ENCODE data around the gene DGKA. TPM values are rescaled to one million over a fixed set of nuclear protein-coding genes. Genes with fewer than 3 reads are reported as not detected.
A peak's percentile ranks its signal among the peaks of the same experiment; 100 is the strongest.

The DGKA gene
- total and polyA plus RNA-seq, 2 of the 13 experiments (the other 11 are each of a cell fraction or from before 2014, with no cell fraction given): 2.4 to 5.4 TPM

DNA sequence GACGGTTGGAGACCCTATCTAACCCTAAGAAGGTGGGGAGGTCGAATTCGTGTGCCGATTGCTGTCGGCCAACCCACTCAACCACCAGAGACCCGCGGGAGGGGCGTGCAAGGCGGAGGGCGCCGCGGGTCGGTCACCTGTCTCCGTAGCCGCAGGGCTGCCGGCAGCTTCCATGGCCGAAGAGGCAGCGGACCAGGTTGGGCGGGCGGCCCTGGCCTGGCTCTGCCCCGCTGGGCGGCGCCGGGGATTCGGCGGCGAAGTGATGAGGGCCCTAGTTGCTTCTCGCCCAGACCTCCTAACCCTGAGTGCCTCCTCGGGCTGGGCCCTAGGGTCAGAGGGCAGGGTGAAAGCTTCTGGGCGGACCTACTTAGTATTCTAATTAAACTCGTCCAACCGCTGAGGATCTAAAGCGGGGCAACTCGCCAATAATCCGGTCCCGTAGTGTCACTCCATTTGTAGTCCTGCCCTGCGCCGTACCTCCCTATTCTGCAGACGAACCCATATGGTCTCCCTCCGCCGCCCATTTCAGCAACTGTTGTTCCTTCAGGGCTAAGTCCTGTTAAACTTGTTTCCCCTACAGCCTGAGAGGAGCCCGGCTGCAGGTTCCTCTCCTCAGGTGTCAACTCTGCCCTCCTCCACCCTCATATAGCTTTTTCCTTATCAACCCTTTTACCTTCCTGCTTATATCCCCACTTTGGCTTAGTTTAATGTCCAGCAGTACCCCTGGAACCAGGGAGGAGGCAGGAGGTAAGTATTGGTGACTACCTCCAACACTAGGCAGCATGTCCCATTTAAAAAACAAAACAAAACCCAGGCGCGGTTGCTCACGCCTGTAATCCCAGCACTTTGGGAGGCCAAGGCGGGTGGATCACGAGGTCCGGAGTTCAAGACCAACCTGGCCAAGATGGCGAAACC, 3.1 kb upstream of the DGKA start, which contains the start of gene PYM1:
TSS of gene PYM1 (minus strand) at position 307 of the 915 bp plus-strand sequence. CDS start at position 174, 133 bp downstream.
- intact Hi-C loops (cut with micrococcal nuclease; ENCODE audit: unreplicated experiment): loop anchor here (1.0 kb wide), 2 partner anchors 99 to 111 kb away; partner anchors contain the start of genes DNAJC14 and SARNP
- 0% methylated on average over 18 of the region's 49 CpGs for whole genome bisulfite sequencing (ENCODE audit: low lambda C conversion rate)
- peak; percentile 56; the same call in 1 of the 2 replicates for TF ChIP-seq SIN3A (IDR thresholded peaks at IDR 0.05; ENCODE audit: borderline replicate concordance, low read depth, low read length)
- peak; percentile 21; the same call in 1 of the 2 replicates for TF ChIP-seq HDAC2 (CRISPR knock-in tag; IDR thresholded peaks at IDR 0.05)
- 0 out of 2 replicates have a peak, but pooled peaks have one; percentile 13 for TF ChIP-seq KLF15 (CRISPR knock-in tag; IDR thresholded peaks at IDR 0.05; ENCODE audit: borderline replicate concordance)
- TF ChIP-seq HMGXB4 (CRISPR knock-in tag; IDR thresholded peaks at IDR 0.05; ENCODE audit: borderline replicate concordance in 1 of 2, low read depth in 1 of 2): peak; percentile 27 to 88; a peak in 2 of 4 replicates
- peak; percentile 89 for TF ChIP-seq ZFX (CRISPR knock-in tag; IDR thresholded peaks at IDR 0.05; ENCODE audit: low read depth)
- peak; percentile 27 for TF ChIP-seq XRCC5 (optimal IDR thresholded peaks at IDR 0.05; ENCODE audit: low read length)
- 0 out of 2 replicates have a peak, but pooled peaks have one; percentile 30 for TF ChIP-seq ZNF879 (CRISPR knock-in tag; IDR thresholded peaks at IDR 0.05)
- TF ChIP-seq ZNF337 (CRISPR knock-in tag; IDR thresholded peaks at IDR 0.05; ENCODE audit: borderline replicate concordance, low read depth): peak; percentile 63; the same call in 1 of the 2 replicates
- TF ChIP-seq, protein P1, sequence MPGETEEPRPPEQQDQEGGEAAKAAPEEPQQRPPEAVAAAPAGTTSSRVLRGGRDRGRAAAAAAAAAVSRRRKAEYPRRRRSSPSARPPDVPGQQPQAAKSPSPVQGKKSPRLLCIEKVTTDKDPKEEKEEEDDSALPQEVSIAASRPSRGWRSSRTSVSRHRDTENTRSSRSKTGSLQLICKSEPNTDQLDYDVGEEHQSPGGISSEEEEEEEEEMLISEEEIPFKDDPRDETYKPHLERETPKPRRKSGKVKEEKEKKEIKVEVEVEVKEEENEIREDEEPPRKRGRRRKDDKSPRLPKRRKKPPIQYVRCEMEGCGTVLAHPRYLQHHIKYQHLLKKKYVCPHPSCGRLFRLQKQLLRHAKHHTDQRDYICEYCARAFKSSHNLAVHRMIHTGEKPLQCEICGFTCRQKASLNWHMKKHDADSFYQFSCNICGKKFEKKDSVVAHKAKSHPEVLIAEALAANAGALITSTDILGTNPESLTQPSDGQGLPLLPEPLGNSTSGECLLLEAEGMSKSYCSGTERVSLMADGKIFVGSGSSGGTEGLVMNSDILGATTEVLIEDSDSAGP (CRISPR knock-in tag; IDR thresholded peaks at IDR 0.05; ENCODE audit: borderline replicate concordance): peak; percentile 98; the same call in 1 of the 2 replicates
- TF ChIP-seq ZC3H13 (CRISPR knock-in tag; IDR thresholded peaks at IDR 0.05): 0 out of 2 replicates have a peak, but pooled peaks have one; percentile 24
- TF ChIP-seq THAP8 (CRISPR knock-in tag; IDR thresholded peaks at IDR 0.05; ENCODE audit: borderline replicate concordance): 0 out of 2 replicates have a peak, but pooled peaks have one; percentile 32
- TF ChIP-seq, protein P2, sequence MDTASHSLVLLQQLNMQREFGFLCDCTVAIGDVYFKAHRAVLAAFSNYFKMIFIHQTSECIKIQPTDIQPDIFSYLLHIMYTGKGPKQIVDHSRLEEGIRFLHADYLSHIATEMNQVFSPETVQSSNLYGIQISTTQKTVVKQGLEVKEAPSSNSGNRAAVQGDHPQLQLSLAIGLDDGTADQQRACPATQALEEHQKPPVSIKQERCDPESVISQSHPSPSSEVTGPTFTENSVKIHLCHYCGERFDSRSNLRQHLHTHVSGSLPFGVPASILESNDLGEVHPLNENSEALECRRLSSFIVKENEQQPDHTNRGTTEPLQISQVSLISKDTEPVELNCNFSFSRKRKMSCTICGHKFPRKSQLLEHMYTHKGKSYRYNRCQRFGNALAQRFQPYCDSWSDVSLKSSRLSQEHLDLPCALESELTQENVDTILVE (CRISPR knock-in tag; IDR thresholded peaks at IDR 0.05): peak; percentile 56
- no peak for TF ChIP-seq KLF11 (CRISPR knock-in tag; IDR thresholded peaks at IDR 0.05)
- peak; percentile 42 for TF ChIP-seq NFKB2 (CRISPR knock-in tag; IDR thresholded peaks at IDR 0.05; ENCODE audit: borderline replicate concordance)
- peak; percentile 52; the same call in 1 of the 2 replicates for TF ChIP-seq ERF (CRISPR knock-in tag; IDR thresholded peaks at IDR 0.05)
- peak; percentile 62; the same call in 1 of the 2 replicates for TF ChIP-seq GFI1 (CRISPR knock-in tag; IDR thresholded peaks at IDR 0.05; ENCODE audit: borderline replicate concordance)

More for the DNA sequence above, 3.1 kb upstream of the DGKA start, which contains the start of gene PYM1:
- Histone ChIP-seq H3K4me3 (replicated peaks in 1 of 3; ENCODE audit: insufficient read depth in 1 of 3, low read depth in 2 of 3, low read length in 3 of 3) (peak within 1 kb of the TSS; percentile 72 to 90 (median 89)), H4K20me1 (ENCODE audit: insufficient read depth, low read length) (peaks cover 9% of the 10 kb centered on the region; the same call in 1 of the 2 replicates), H2AFZ (ENCODE audit: low read length) (no peak within 1 kb of the TSS), H3K9ac (ENCODE audit: insufficient read depth, low read depth, low read length) (peak within 1 kb of the TSS; percentile 96), H3K36me3 (replicated peaks in 1 of 2; ENCODE audit: control insufficient read depth in 1 of 2, insufficient read depth in 2 of 2, low read length in 2 of 2) (no peaks in the 10 kb centered on the region; a peak in 2 of 5 replicates), H3K4me1 (ENCODE audit: insufficient read depth, low read length) (peaks cover 59% of the 10 kb centered on the region), H3K4me2 (ENCODE audit: low read depth, low read length) (peak within 1 kb of the TSS; percentile 97), H3K79me2 (ENCODE audit: insufficient read depth, low read length) (peaks cover 44% of the 10 kb centered on the region), H3K9me3 (ENCODE audit: low read length) (no peaks in the 10 kb centered on the region), H3K27me3 (ENCODE audit: control insufficient read depth in 1 of 2, insufficient read depth in 2 of 2, low read length in 2 of 2) (peaks cover 0 to 8% of the 10 kb centered on the region in 2 experiments; a peak in 1 of 5 replicates), H3K27ac (ENCODE audit: extremely low read length, insufficient read depth, low read length) (peak within 1 kb of the TSS; percentile 96)
- ATAC-seq: peak; percentile 72
- ChIA-PET POLR2A (interaction anchor here (0.6 to 10.5 kb wide), 19 partner anchors 9 to 207 kb away, joined by 3 to 108 read pairs (median 4); partner anchors contain the start of genes DNAJC14, ORMDL2, RAB5B and RDH5), CTCF (ENCODE audit: low intra/inter-chr PET ratio, low total read pairs) (interaction anchor here (1.9 kb wide), 1 partner anchor 12 kb away, joined by 8 read pairs; no protein-coding TSS in a partner anchor)
- in situ Hi-C loops (cut with HindIII; ENCODE audit: extremely low pct_ligation_motif_present, low pct_unique_long_range_greater_than_20kb): loop anchor here (5.0 kb wide), 1 partner anchor 96 kb away; no protein-coding TSS in a partner anchor
- FAIRE-seq: no peak
- peak; percentile 89 for DNase-seq (ENCODE audit: low spot score)
- TSS peak; percentile 81 for BruUV-seq (replicated peaks)
